Testis (tissue), 2 donors: Measurements from ENCODE around the gene CLDN5.

Experiments
- CTCF ChIP-seq, 3 experiments: fragments of 450-650 bp in 2 of 3; fragments of 200-600 bp in 1 of 3; sonication (generic) in 1 of 3; IDR thresholded peaks; one replicate each; pipeline ENCODE4 v1.5.1; 2016 to 2019; ENCODE audit warnings: antibody characterized with exemption in 3 of 3, mild to moderate bottlenecking in 2 of 3, moderate library complexity in 1 of 3
- POLR2A ChIP-seq: fragments of 450-650 bp; IDR thresholded peaks from one replicate; pipeline ENCODE4 v1.6.1; 2017; ENCODE audit warnings: antibody characterized with exemption, mild to moderate bottlenecking, moderate library complexity

GRCh38 chr22:19547620-19548019, 23.4 kb upstream of the CLDN5 start:
- TF ChIP-seq CTCF (IDR thresholded peaks at IDR 0.05) = no peak
- TF ChIP-seq POLR2A = no peak
